Measurements from ENCODE around the gene FBRS. TPM values are rescaled to one million over a fixed set of nuclear protein-coding genes. Genes with fewer than 3 reads are reported as not detected.

FBRS gene
- total and polyA plus RNA-seq, 2 of the 13 experiments (the other 11 are each of a cell fraction or from before 2014, with no cell fraction given) = 13.7 to 16.2 TPM

DNA sequence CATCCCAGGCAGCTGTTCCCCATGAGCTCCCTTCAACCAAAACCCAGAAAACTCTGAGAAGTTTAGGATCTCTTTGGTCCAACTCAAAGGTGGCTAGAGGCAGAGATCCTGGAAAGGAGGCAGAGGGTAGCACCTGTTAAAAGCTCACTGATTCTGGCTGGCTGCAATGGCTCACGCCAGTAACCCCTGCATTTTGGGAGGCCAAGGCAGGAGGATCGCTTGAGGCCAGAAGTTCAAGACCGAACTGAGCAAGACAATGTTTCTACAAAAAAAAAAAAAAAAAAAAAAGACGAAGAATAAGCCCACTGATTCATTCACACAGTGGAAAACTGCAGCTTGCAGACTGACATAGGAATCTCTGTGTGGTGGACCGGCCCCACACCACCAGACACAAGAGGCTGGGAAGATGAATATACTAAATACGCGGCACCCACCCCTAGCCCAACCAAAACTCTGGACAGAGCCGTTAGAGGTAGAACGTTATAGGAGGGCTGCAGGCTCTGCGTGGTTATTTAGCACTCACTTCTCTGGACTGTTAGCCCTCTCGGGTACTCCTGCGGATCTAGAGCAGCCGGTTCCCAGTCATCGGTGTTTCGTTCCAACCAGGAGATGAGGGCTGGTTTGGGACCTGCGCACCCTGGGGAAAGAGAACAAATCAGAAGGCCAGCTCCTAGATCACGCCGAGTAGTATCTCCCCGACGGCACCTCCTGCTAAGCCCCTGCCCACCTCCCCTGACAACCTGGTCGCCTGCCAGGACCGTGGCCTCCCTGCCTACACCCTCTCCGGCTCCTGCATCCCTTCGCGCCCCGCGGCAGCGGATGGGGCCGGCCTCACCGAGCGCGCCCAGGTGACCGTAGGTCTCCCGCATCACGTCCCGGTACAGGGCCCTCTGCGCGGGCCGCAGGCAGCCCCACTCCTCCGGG lies 49.0 kb upstream of the FBRS start (continued):
- TF ChIP-seq CBX1 (IDR thresholded peaks at IDR 0.05; ENCODE audit: low read depth) = no peak
- TF ChIP-seq, protein P1, sequence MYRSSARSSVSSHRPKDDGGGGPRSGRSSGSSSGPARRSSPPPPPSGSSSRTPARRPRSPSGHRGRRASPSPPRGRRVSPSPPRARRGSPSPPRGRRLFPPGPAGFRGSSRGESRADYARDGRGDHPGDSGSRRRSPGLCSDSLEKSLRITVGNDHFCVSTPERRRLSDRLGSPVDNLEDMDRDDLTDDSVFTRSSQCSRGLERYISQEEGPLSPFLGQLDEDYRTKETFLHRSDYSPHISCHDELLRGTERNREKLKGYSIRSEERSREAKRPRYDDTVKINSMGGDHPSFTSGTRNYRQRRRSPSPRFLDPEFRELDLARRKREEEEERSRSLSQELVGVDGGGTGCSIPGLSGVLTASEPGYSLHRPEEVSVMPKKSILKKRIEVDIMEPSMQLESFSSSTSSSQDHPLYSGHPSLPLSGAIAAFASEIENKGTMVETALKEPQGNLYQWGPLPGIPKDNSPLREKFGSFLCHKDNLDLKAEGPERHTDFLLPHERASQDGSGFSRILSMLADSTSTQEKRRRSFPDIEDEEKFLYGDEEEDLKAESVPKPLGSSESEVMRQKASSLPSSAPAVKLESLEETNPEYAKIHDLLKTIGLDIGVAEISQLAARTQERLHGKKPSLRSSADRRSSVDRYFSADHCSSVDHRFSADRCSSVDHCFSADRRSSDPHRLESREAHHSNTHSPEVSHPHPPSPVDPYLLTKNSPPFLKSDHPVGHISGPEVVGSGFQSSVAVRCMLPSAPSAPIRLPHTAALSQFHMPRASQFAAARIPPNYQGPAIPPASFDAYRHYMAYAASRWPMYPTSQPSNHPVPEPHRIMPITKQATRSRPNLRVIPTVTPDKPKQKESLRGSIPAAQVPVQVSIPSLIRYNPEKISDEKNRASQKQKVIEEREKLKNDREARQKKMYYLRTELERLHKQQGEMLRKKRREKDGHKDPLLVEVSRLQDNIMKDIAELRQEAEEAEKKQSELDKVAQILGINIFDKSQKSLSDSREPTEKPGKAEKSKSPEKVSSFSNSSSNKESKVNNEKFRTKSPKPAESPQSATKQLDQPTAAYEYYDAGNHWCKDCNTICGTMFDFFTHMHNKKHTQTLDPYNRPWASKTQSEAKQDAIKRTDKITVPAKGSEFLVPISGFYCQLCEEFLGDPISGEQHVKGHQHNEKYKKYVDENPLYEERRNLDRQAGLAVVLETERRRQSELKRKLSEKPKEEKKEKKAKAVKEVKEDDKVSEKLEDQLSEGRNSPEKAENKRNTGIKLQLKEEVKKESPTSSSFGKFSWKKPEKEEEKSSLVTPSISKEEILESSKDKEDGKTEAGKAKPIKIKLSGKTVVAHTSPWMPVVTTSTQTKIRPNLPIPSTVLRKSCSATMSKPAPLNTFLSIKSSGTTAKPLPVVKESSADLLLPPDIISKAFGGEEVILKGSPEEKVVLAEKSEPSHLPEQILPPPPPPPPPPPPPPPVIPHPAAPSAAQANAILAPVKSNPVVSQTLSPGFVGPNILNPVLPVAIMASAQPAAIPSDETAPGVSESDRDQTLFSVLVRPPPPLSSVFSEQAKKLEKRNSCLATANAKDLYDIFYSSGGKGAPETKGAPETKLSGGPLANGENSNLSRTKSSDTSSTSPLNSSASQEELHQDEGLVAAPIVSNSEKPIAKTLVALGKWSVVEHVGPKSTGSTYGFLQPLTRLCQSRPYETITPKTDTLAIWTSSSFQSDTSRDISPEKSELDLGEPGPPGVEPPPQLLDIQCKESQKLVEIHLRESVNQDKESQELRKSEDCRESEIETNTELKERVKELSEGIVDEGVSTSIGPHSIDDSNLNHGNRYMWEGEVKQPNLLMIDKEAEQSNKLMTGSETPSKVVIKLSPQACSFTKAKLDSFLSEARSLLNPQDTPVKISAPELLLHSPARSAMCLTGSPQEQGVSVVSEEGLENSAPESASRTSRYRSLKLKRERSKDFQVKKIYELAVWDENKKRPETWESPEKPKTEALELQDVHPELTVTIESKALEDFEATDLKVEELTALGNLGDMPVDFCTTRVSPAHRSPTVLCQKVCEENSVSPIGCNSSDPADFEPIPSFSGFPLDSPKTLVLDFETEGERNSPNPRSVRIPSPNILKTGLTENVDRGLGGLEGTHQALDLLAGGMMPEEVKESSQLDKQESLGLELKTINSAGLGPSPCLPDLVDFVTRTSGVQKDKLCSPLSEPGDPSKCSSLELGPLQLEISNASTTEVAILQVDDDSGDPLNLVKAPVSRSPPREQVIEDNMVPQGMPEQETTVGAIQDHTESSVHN (CRISPR knock-in tag; IDR thresholded peaks at IDR 0.05) = no peak; the same call in 1 of the 2 replicates
- TF ChIP-seq HCFC1 (IDR thresholded peaks at IDR 0.05; ENCODE audit: low read depth, low read length) = no peak
- TF ChIP-seq ZNF121 (CRISPR knock-in tag; IDR thresholded peaks at IDR 0.05) = no peak; the same call in 1 of the 2 replicates
- TF ChIP-seq RBFOX2 (IDR thresholded peaks at IDR 0.05; ENCODE audit: low read depth, low read length) = no peak
- TF ChIP-seq NPAS2 (CRISPR knock-in tag; IDR thresholded peaks at IDR 0.05; ENCODE audit: borderline replicate concordance) = no peak
- TF ChIP-seq EEA1 (CRISPR knock-in tag; IDR thresholded peaks at IDR 0.05; ENCODE audit: borderline replicate concordance) = no peak; the same call in 1 of the 2 replicates
- TF ChIP-seq ETV6 (CRISPR knock-in tag; conservative IDR thresholded peaks at IDR 0.05) = no peak
- no peak for TF ChIP-seq POLR2AphosphoS5 (IDR thresholded peaks at IDR 0.05; ENCODE audit: low read depth, low read length)
- TF ChIP-seq NFYC (CRISPR knock-in tag; IDR thresholded peaks at IDR 0.05) = no peak
- no peak for TF ChIP-seq REXO4 (CRISPR knock-in tag; IDR thresholded peaks at IDR 0.05; ENCODE audit: borderline replicate concordance)
- no peak for TF ChIP-seq NR2F2 (IDR thresholded peaks at IDR 0.05; ENCODE audit: borderline replicate concordance, low read depth)
- TF ChIP-seq ZNF589 (CRISPR knock-in tag; conservative IDR thresholded peaks at IDR 0.05) = peak; percentile 32; the same call in 1 of the 2 replicates
- TF ChIP-seq NR3C1 (CRISPR knock-in tag; IDR thresholded peaks at IDR 0.05) = no peak
- TF ChIP-seq, protein P2, sequence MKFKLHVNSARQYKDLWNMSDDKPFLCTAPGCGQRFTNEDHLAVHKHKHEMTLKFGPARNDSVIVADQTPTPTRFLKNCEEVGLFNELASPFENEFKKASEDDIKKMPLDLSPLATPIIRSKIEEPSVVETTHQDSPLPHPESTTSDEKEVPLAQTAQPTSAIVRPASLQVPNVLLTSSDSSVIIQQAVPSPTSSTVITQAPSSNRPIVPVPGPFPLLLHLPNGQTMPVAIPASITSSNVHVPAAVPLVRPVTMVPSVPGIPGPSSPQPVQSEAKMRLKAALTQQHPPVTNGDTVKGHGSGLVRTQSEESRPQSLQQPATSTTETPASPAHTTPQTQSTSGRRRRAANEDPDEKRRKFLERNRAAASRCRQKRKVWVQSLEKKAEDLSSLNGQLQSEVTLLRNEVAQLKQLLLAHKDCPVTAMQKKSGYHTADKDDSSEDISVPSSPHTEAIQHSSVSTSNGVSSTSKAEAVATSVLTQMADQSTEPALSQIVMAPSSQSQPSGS (CRISPR knock-in tag; IDR thresholded peaks at IDR 0.05) = no peak
- peak; percentile 79; the same call in 1 of the 2 replicates for TF ChIP-seq ARID2 (CRISPR knock-in tag; IDR thresholded peaks at IDR 0.05; ENCODE audit: borderline replicate concordance)
